IPS-18c (cell line): ENCODE results near the gene ALK.

ENCODE experiments used
- H3K4me3 ChIP-seq: 2 replicates; pipeline ENCODE4 v1.7.0; 2013; ENCODE audit warnings: low read depth, mild to moderate bottlenecking, low read length, moderate library complexity; ENCODE audit not compliant: insufficient read depth
- H3K9me3 ChIP-seq: one replicate; pipeline ENCODE4 v1.6.1; 2013; ENCODE audit warnings: mild to moderate bottlenecking, low read length, moderate library complexity; ENCODE audit not compliant: control insufficient read depth, insufficient read depth

The ALK gene

DNA sequence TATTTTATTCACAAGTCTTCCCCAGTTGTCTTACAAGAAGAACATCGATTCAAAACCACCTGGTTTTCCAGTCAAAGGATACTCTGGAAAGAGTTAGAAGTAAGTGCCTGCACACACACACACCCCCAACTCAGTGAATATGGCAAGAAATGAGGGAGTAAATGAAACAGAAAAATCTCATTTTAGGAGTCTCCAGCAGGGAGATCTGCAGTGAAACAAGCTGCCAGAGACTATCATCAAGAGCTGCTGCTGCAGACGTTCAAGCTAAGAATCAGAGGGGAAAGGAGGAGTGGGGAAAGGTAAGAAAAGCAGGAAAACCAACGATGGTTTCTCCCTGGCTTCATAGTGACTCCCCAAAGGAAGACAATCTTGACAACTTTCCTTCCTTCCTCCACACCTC is 2.4 kb downstream of the ALK start:
- Histone ChIP-seq H3K4me3 (no peak overlapping the region), H3K9me3 (no peaks in the 10 kb centered on the region)

DNA sequence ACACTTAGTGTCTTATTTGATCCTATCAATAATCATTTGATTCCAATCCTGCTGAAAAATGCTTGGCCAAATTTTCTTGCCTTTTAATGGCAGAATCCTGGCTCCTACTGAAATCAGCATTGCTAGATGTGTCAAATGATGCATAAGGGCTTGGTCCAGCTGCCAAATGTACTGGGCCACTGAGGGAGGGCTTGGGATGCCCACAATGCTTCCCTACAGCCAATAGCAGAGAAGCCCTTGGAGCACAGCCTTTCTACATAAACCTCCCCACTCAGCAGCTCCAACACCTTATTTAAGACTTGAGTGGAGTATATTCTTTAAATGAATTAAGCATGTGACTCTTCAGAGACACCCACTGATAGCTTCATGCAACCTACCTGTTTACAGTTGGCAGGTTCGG is 3.6 kb downstream of the ALK start:
- Histone ChIP-seq H3K9me3 (no peaks in the 10 kb centered on the region), H3K4me3 (no peak overlapping the region)

GRCh38 chr2:29916571-29916970 is 4.8 kb downstream of the ALK start:
- no peak overlapping the region for H3K4me3 ChIP-seq
- H3K9me3 ChIP-seq, result no peaks in the 10 kb centered on the region

- Histone ChIP-seq H3K9me3 (no peaks in the 10 kb centered on the region), H3K4me3 (no peak overlapping the region)
These were observed 10.4 kb downstream of the ALK start for GRCh38 chr2:29910960-29911359.

DNA sequence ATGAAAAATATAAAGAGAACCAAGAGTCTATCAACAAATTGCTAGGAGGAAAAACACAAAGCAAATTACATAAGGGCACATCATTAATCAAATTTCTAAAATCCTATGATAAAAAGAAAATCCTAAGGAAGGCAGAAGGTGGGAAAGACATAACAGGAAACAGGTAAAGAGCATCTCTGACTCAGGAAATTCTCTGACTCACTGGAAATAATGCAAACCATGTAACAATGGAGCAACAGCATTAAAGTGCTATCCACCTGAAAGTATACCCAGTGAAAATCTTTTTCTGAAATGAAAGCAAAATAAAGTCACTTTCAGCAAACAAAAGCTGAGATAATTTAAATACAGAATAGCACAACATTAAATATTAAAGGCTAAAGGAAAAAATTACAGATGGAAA is 10.9 kb downstream of the ALK start:
- Histone ChIP-seq H3K4me3 (no peak overlapping the region), H3K9me3 (no peaks in the 10 kb centered on the region)

DNA sequence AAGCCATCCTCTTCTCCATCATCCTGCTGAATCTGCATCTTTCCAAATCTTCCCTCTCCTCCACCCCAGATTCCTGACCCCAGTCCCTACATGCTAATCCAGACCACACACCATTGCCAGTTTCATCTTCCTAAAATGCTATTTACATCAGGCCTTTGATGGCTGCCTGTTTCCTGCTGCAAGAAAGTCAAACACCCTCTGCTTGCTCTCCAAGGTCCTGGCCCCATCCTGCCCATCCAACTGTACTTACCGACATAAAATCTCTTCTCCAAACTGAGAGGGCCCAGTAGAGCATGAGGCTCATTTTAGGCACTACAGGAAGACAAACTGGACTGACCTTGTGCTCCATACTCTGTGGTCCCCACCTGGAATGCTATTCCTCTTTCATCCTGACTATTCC is 19.0 kb downstream of the ALK start:
- H3K9me3 ChIP-seq, result no peaks in the 10 kb centered on the region
- no peak overlapping the region for H3K4me3 ChIP-seq

- Histone ChIP-seq H3K4me3 (no peak overlapping the region), H3K9me3 (no peaks in the 10 kb centered on the region)
These were observed 20.3 kb downstream of the ALK start for GRCh38 chr2:29900971-29901633.

DNA sequence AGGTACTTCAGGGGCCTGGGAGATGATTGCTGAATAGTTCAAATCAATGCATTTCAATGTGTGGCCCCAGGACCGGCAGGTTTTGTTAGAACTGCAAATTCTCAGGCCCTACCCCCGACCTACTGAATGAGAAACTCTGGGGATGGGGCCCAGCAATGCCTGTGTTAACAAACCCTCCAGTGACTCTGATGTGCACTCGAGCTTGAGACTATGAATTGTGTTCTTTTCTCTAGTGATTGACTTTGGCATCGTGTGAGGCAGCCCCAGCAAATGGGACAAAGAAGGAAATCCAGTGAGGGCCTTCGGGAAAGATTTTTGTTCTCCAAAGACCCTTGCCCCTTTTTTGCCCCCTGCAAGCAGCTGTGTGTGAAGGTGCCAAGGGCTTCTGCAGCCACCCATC is 22.4 kb downstream of the ALK start:
- no peaks in the 10 kb centered on the region for H3K9me3 ChIP-seq
- no peak overlapping the region for H3K4me3 ChIP-seq

DNA sequence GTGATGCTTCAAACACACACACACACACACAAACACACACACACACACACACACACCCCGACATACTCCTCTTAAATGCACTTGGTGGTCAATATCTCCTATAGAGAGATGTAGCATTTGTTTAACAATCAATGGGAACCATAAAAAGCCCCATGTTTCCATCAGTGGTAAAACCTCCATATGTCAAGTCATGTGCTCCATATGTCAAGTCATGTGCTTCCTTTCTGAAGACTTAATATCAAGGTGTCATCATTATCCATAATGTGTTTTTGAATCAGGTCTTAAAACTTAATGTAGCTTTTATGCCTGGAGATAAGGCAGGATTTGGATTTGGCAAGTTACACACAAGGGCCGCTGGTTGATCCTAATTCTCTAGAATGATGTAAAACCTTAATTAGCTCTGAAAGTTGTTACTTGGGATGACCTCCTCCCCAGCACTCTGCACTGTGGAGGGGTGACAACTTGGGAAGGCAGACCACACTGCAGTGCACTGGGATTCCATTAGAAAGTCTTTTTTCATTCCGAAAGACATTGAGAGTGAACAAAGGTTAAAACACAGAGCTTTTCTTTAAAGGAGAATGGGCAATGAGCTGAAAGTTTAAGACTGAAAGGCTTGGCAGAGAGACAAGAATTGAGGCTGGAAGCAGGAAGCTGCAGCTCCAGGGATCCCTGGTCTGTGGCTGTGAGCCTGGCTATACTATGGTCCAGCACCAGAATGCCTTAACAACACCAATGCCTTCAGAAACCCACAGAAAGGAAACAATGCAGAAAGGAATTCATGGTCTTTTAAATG is 26.4 kb downstream of the ALK start:
- H3K9me3 ChIP-seq, result no peaks in the 10 kb centered on the region
- H3K4me3 ChIP-seq, result no peak overlapping the region

DNA sequence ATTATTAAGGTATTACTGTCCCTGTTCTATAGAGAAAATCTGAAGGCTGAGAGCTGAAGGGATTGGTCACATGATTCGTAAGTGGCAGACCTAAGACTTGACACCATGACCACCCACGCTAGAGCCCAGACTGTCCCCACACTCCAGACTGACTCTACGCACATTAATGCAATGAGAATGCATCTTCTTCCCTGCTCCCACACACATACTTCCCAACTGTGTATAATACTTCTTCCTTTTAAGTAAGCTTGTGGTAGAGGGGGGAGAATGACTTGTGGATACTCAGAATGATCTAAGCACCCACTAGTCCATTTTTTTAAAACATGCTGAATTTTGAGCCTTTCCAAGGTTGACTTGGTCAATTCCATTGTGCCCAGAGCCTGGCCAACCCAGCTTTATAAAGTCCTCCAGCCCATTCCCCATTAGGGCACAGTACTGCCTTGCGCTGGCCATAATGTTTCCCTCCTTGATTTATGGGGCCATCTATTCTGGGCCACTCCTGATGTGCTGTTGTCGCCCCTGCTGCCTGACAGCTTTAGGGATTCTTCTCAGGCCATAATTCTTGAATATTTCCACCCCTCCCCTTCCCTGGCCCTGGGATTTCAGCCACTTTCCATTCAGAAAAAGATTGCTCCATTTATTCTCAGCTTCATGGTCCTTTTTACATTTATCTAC is 28.7 kb downstream of the ALK start:
- Histone ChIP-seq H3K9me3 (no peaks in the 10 kb centered on the region), H3K4me3 (no peak overlapping the region)

- Histone ChIP-seq H3K9me3 (no peaks in the 10 kb centered on the region), H3K4me3 (no peak overlapping the region)
These were observed 40.2 kb downstream of the ALK start for GRCh38 chr2:29881089-29881730.

- Histone ChIP-seq H3K9me3 (no peaks in the 10 kb centered on the region), H3K4me3 (no peak overlapping the region)
These were observed 41.3 kb downstream of the ALK start for GRCh38 chr2:29880084-29880483.

DNA sequence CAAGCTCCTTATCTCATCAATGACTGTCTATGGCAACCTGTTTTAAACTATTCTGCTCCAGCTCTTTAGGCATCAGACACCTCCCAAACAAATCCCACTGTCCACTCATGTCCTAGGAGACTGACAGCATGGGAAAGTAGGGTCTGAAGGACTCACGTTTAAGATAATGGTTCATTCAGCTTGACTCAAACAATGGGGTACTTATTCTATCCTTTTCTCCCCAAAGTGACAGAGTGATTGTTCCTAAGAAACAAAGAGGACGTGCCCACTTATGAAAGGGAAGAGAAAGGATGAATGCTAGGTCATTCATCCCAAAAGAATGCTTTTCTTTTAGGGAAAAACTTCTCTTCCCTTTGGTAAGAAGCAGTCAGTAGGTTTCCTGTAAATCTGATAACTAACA is 41.9 kb downstream of the ALK start:
- H3K9me3 ChIP-seq, result no peaks in the 10 kb centered on the region
- no peak overlapping the region for H3K4me3 ChIP-seq

DNA sequence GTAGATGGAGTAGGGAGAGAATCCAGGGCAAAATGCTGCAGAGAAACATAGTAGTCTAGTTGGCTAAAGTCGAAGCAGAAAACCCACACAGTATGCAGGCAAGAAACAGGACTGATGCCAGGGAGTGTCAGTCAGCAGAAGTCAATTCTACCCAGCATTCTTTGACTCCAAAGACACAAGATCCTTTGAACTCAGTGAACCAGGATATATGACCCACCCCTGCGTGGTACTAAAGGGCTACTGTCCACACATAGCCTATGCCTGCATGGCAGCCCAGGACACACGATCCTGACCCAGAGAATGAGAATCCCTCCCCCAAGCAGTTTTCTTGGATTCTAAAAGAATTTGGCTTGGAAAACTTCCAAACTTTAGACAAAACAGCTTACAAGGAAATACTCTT is 42.5 kb downstream of the ALK start:
- no peak overlapping the region for H3K4me3 ChIP-seq

DNA sequence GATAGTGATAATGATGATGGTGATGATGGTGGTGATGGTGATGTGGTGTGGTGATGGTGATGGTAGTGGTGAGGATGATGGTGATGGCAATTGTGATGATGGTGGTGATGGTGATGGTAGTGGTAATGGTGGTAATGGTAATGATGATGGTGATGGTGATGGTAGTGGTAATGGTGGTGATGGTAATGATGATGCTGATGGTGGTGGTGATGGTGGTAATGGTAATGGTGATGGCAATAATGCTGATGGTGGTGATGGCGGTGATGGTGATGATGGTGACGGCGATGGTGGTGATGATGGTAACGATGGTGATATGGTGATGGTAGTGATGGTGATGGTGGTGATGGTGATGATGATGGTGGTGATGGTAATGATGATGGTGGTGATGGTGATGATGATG is 45.0 kb downstream of the ALK start:
- H3K4me3 ChIP-seq, result no peak overlapping the region
- H3K9me3 ChIP-seq, result no peaks in the 10 kb centered on the region

More for the DNA sequence above, 42.5 kb downstream of the ALK start:
- no peaks in the 10 kb centered on the region for H3K9me3 ChIP-seq

DNA sequence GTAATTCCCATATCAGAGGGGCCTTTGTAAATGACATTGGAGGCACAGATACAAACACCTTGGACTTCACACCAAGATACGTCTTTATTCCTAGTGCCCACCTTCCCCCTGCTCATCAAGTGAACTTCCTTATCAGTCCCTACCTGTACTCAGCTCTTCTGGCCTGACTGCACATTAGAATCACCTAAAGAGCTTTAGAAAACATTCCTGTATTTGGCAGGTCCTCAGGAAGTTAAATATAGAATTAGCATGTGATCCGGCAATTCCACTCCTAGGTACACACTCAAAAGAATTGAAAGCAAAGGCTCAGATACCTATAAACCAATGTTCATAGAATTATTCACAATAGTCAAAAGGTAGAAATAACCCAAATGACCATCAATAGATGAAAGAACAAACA is 46.6 kb downstream of the ALK start:
- Histone ChIP-seq H3K4me3 (no peak overlapping the region), H3K9me3 (no peaks in the 10 kb centered on the region)

GRCh38 chr2:29872870-29873269 is 48.5 kb downstream of the ALK start:
- Histone ChIP-seq H3K4me3 (no peak overlapping the region), H3K9me3 (no peaks in the 10 kb centered on the region)

GRCh38 chr2:29871541-29871940 is 49.8 kb downstream of the ALK start:
- Histone ChIP-seq H3K4me3 (no peak overlapping the region), H3K9me3 (no peaks in the 10 kb centered on the region)
